GM23338 (cell line): Measurements from ENCODE around the gene GSC2. TPM values are rescaled to one million over a fixed set of nuclear protein-coding genes. Genes with fewer than 3 reads are reported as not detected.

Experiments used
- ATAC-seq: fragments of 200-7000 bp; cut with Tn5 transposase; 3 replicates; pipeline ENCODE4 v1.9.1; 2020
- DNase-seq: peaks from one replicate; pipeline ENCODE4 v3.0.0-alpha.2; 2015; ENCODE audit warnings: low spot score
- H2AFZ ChIP-seq: fragments of 200-600 bp; sonication (generic); 2 replicates; pipeline ENCODE4 v1.8.0; 2016; ENCODE audit warnings: antibody characterized with exemption, mild to moderate bottlenecking, moderate library complexity
- H3F3A ChIP-seq: fragments of 200-600 bp; sonication (generic); replicated peaks from 2 replicates; pipeline ENCODE4 v1.8.0; 2017; ENCODE audit warnings: antibody characterized with exemption, mixed run types, low read depth
- H3K27ac ChIP-seq: fragments of 200-600 bp; sonication (generic); 2 replicates; pipeline ENCODE4 v1.6.1; 2016; ENCODE audit warnings: low read depth
- H3K27me3 ChIP-seq: fragments of 200-600 bp; sonication (generic); 2 replicates; pipeline ENCODE4 v1.8.0; 2016; ENCODE audit warnings: mild to moderate bottlenecking, mixed run types, moderate library complexity; ENCODE audit not compliant: insufficient read depth
- H3K36me3 ChIP-seq: fragments of 200-600 bp; sonication (generic); 2 replicates; pipeline ENCODE4 v1.8.0; 2016; ENCODE audit warnings: mild to moderate bottlenecking; ENCODE audit not compliant: insufficient read depth
- H3K4me1 ChIP-seq: fragments of 200-600 bp; sonication (generic); 2 replicates; pipeline ENCODE4 v1.8.0; 2016; ENCODE audit warnings: mild to moderate bottlenecking, moderate library complexity; ENCODE audit not compliant: insufficient read depth
- H3K4me2 ChIP-seq: fragments of 200-600 bp; sonication (generic); 2 replicates; pipeline ENCODE4 v1.7.1; 2017; ENCODE audit warnings: mixed run types
- H3K4me3 ChIP-seq: fragments of 200-600 bp; sonication (generic); 2 replicates; pipeline ENCODE4 v1.6.1; 2016; ENCODE audit warnings: mixed run types
- H3K79me2 ChIP-seq: fragments of 200-600 bp; sonication (generic); replicated peaks from 2 replicates; pipeline ENCODE4 v1.8.0; 2017; ENCODE audit warnings: mild to moderate bottlenecking; ENCODE audit not compliant: insufficient read depth
- H3K9me2 ChIP-seq: fragments of 200-600 bp; sonication (generic); 2 replicates; pipeline ENCODE4 v1.8.0; 2017; ENCODE audit not compliant: insufficient read depth
- H4K20me1 ChIP-seq: fragments of 200-600 bp; sonication (generic); replicated peaks from 2 replicates; pipeline ENCODE4 v1.8.0; 2017; ENCODE audit warnings: mild to moderate bottlenecking; ENCODE audit not compliant: insufficient read depth
- H3K27ac Mint-ChIP-seq: 2 replicates; pipeline ENCODE4 v1.8.0; 2020; ENCODE audit warnings: inconsistent platforms, mild to moderate bottlenecking, moderate library complexity, mixed read lengths
- H3K27me3 Mint-ChIP-seq: 3 replicates; pipeline ENCODE4 v1.8.0; 2022; ENCODE audit warnings: low read depth, mild to moderate bottlenecking, moderate library complexity, mixed read lengths, inconsistent platforms; ENCODE audit not compliant: insufficient read depth, poor library complexity
- H3K36me3 Mint-ChIP-seq: 3 replicates; pipeline ENCODE4 v1.8.0; 2021; ENCODE audit warnings: low read depth, mild to moderate bottlenecking, inconsistent platforms, moderate library complexity, mixed read lengths
- H3K4me1 Mint-ChIP-seq: 3 replicates; pipeline ENCODE4 v1.8.0; 2020; ENCODE audit warnings: mild to moderate bottlenecking, inconsistent platforms, mixed read lengths
- H3K4me3 Mint-ChIP-seq: 3 replicates; pipeline ENCODE4 v1.8.0; 2021; ENCODE audit warnings: moderate library complexity, mild to moderate bottlenecking, inconsistent platforms, mixed read lengths
- H3K9me3 Mint-ChIP-seq: 3 replicates; pipeline ENCODE4 v1.8.0; 2020; ENCODE audit warnings: moderate library complexity, mild to moderate bottlenecking, inconsistent platforms, mixed read lengths
- CREB1 ChIP-seq: fragments of 250-450 bp; sonication (Bioruptor Pico); IDR thresholded peaks from 2 replicates; pipeline ENCODE4 v1.5.0; 2020; ENCODE audit warnings: low read depth, mild to moderate bottlenecking, moderate library complexity
- CTCF ChIP-seq, 2 experiments: fragments of 200-600 bp in 1 of 2; sonication (generic) in 1 of 2; conservative IDR thresholded peaks; 2 replicates each; pipeline versions ENCODE4 v1.5.1 to v1.6.1; 2016 to 2017; ENCODE audit warnings: antibody characterized with exemption in 2 of 2, low read depth in 2 of 2, mild to moderate bottlenecking in 2 of 2, moderate library complexity in 1 of 2
- ETS1 ChIP-seq: IDR thresholded peaks from 2 replicates; pipeline ENCODE4 v1.6.1; 2016; ENCODE audit warnings: antibody characterized with exemption
- EZH2 ChIP-seq: fragments of 200-600 bp; sonication (generic); IDR thresholded peaks from one replicate; pipeline ENCODE4 v1.8.0; 2017; ENCODE audit warnings: antibody characterized with exemption, mild to moderate bottlenecking, low read depth; ENCODE audit not compliant: unreplicated experiment
- EZH2phosphoT487 ChIP-seq: fragments of 200-600 bp; sonication (generic); IDR thresholded peaks from one replicate; pipeline ENCODE4 v1.8.1; 2018; ENCODE audit warnings: antibody characterized with exemption; ENCODE audit not compliant: unreplicated experiment
- JUNB ChIP-seq: IDR thresholded peaks from one replicate; pipeline ENCODE4 v1.6.1; 2016; ENCODE audit warnings: antibody characterized with exemption; ENCODE audit not compliant: unreplicated experiment
- NANOG ChIP-seq: IDR thresholded peaks from 2 replicates; pipeline ENCODE4 v1.6.1; 2016; ENCODE audit warnings: antibody characterized with exemption, borderline replicate concordance
- POLR2AphosphoS5 ChIP-seq: IDR thresholded peaks from 2 replicates; pipeline ENCODE4 v1.6.1; 2016; ENCODE audit warnings: antibody characterized with exemption, low read depth
- REST ChIP-seq: IDR thresholded peaks from one replicate; pipeline ENCODE4 v1.6.1; 2018; ENCODE audit warnings: antibody characterized with exemption; ENCODE audit not compliant: unreplicated experiment
- STAT1 ChIP-seq: IDR thresholded peaks from one replicate; pipeline ENCODE4 v1.6.1; 2016; ENCODE audit warnings: antibody characterized with exemption; ENCODE audit not compliant: unreplicated experiment
- ZNF114 ChIP-seq: fragments of 250-450 bp; sonication (Bioruptor Pico); IDR thresholded peaks from 2 replicates; pipeline ENCODE4 v1.5.0; 2020; ENCODE audit warnings: mild to moderate bottlenecking, moderate library complexity
- ZNF331 ChIP-seq: fragments of 250-450 bp; sonication (Bioruptor Pico); IDR thresholded peaks from 2 replicates; pipeline ENCODE4 v1.5.0; 2020; ENCODE audit warnings: low read depth, mild to moderate bottlenecking, moderate library complexity
- ZNF462 ChIP-seq: fragments of 250-450 bp; sonication (Bioruptor Pico); IDR thresholded peaks from 2 replicates; pipeline ENCODE4 v1.5.0; 2020; ENCODE audit warnings: mild to moderate bottlenecking, moderate library complexity
- polyA plus RNA-seq: library from polyadenylated mRNA; unstranded; fragments of >200 nt; fragmentation: Nextera tagmentation; extraction: Ambion mirVana; gene quantifications from 2 replicates; pipeline ENCODE4 v1.2.1, GENCODE V29; 2016
- total RNA-seq: library from RNA; depleted of rRNA; stranded (reverse); fragments of >200 nt; shearing (Covaris generic); gene quantifications from 2 replicates; pipeline ENCODE4 v1.2.3, GENCODE V29; 2014

The GSC2 gene
- total and polyA plus RNA-seq, 2 experiments from 2014 or later = not detected

DNA sequence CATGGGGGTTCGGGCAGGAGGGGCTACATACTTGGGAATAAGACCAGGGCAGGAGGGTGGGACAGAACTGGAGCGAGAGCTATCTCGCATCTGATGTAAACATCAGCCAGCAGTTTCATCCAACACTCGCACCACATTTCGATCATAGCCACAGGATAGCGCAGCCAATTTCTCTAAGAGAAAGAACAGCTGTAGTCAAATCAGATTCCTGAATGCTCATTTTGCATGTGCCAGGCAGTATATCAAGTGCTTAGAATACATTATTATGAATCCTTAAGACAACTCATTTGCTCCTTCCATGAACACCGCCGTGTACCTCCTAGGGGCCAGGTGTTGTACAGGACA is 42.4 kb downstream of the GSC2 start:
- H3K4me3 Mint-ChIP-seq = no peak overlapping the region
- H3K36me3 ChIP-seq = no peaks in the 10 kb centered on the region
- peaks cover 27% of the 10 kb centered on the region for H3K4me1 Mint-ChIP-seq
- H3K4me2 ChIP-seq = no peak overlapping the region
- peaks cover 27% of the 10 kb centered on the region for H3K4me1 ChIP-seq
- H3K27ac ChIP-seq = no peak overlapping the region
- H2AFZ ChIP-seq = no peak overlapping the region
- H3K36me3 Mint-ChIP-seq = no peaks in the 10 kb centered on the region
- DNase-seq = no peak
- peaks cover 77% of the 10 kb centered on the region for H4K20me1 ChIP-seq
- TF ChIP-seq ZNF462 (no peak), EZH2phosphoT487 (no peak), CREB1 (CRISPR knock-in tag) (no peak), POLR2AphosphoS5 (no peak), REST (no peak), ZNF114 (CRISPR knock-in tag) (no peak), NANOG (no peak), CTCF (conservative IDR thresholded peaks at IDR 0.05; ENCODE audit: low read depth in 2 of 2) (no peak), ETS1 (no peak), JUNB (no peak), EZH2 (no peak), STAT1 (no peak), ZNF331 (CRISPR knock-in tag) (no peak)
- H3K27ac Mint-ChIP-seq = no peak overlapping the region
- no peaks in the 10 kb centered on the region for H3K9me2 ChIP-seq
- peaks cover 5% of the 10 kb centered on the region for H3K27me3 Mint-ChIP-seq
- H3K79me2 ChIP-seq = peaks cover 100% of the 10 kb centered on the region
- ATAC-seq = no peak
- H3F3A ChIP-seq = no peaks in the 10 kb centered on the region
- no peak overlapping the region for H3K4me3 ChIP-seq
- no peaks in the 10 kb centered on the region for H3K27me3 ChIP-seq
- no peaks in the 10 kb centered on the region; the same call in 2 of the 3 replicates for H3K9me3 Mint-ChIP-seq
